Measurements from ENCODE around the gene ZDHHC24. TPM values are rescaled to one million over a fixed set of nuclear protein-coding genes. Genes with fewer than 3 reads are reported as not detected.

The ZDHHC24 gene
- total RNA-seq, 1 donor from 2014 or later, result 5.2 TPM

DNA sequence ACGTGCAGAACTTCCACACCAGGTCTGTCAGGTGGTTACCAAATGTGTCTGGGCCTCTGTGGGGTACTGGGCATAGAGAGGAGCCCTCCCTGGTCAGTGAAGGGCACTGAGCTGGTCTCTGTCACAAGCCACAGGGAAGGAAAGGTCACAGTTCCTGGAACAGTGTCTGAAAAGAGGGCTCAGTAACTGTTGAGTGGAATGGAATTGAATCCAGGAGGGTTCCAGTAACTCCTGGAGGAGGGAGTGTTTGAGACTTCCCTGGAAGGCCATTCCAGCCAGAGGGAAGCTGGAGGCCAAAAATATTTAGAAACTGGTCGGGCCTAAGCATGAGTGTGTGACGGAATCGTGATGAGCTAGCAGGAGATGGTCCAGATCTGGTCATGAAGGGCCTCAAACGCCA is 8.8 kb upstream of the ZDHHC24 start:
- no peaks in the 10 kb centered on the region for H3K36me3 ChIP-seq
- H3K9me3 ChIP-seq (replicated peaks), result no peaks in the 10 kb centered on the region
- intact Hi-C loops (cut with micrococcal nuclease), result no loop called here
- H3K4me1 ChIP-seq, result peaks cover 10% of the 10 kb centered on the region
- no peak overlapping the region for H3K4me3 ChIP-seq
- no peak for DNase-seq
- TF ChIP-seq, protein P1, sequence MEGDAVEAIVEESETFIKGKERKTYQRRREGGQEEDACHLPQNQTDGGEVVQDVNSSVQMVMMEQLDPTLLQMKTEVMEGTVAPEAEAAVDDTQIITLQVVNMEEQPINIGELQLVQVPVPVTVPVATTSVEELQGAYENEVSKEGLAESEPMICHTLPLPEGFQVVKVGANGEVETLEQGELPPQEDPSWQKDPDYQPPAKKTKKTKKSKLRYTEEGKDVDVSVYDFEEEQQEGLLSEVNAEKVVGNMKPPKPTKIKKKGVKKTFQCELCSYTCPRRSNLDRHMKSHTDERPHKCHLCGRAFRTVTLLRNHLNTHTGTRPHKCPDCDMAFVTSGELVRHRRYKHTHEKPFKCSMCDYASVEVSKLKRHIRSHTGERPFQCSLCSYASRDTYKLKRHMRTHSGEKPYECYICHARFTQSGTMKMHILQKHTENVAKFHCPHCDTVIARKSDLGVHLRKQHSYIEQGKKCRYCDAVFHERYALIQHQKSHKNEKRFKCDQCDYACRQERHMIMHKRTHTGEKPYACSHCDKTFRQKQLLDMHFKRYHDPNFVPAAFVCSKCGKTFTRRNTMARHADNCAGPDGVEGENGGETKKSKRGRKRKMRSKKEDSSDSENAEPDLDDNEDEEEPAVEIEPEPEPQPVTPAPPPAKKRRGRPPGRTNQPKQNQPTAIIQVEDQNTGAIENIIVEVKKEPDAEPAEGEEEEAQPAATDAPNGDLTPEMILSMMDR (IDR thresholded peaks at IDR 0.05; ENCODE audit: borderline replicate concordance), result no peak
- H3K27me3 ChIP-seq (ENCODE audit: low read depth), result peaks cover 46% of the 10 kb centered on the region
- H3K27ac ChIP-seq (replicated peaks), result no peak overlapping the region

DNA sequence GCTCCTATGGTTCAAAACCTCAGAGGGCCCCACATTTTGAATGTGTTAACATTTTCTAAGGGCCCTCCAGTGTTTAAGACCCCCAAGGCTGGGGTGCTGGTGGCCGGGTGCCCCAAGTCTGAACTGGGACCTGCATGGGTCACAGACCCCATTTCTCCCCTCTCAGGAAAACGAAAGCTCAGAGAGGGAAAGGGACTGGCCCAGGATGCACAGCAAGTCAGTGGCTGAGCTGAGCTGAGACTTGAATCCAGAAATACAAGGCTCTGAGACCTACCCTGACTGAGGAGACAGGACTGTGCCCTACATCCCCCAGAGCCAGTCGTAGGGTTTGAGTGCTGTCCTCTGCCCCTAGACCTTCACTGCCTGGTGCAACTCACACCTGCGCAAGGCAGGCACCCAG is 5.0 kb upstream of the ZDHHC24 start:
- TF ChIP-seq, protein P1 (IDR thresholded peaks at IDR 0.05; ENCODE audit: borderline replicate concordance), result no peak
- intact Hi-C loops (cut with micrococcal nuclease), result no loop called here
- Histone ChIP-seq H3K4me3 (no peak overlapping the region), H3K27ac (replicated peaks) (no peak overlapping the region), H3K4me1 (peaks cover 11% of the 10 kb centered on the region), H3K27me3 (ENCODE audit: low read depth) (peaks cover 15% of the 10 kb centered on the region), H3K36me3 (no peaks in the 10 kb centered on the region), H3K9me3 (replicated peaks) (no peaks in the 10 kb centered on the region)
- no peak for DNase-seq

DNA sequence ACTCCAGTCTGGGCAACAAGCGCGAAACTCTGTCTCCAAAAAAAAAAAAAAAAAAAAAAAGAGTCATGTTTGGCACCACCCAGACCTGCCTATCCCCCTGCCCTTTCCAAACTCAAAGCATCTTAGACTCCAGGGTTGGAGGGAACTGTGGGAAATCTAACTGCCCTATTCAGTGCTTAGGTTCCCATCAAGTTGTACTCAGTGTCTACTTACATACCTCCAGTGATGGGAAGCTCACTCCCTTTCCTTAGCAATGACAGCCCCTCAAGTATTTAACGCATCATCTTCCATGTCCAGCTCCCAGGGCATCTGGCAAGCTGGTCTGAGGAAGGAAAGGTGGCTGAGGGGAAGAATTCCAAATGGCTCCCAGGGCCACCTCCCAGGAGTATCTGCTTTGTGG is 3.8 kb upstream of the ZDHHC24 start:
- Histone ChIP-seq H3K27ac (replicated peaks) (no peak overlapping the region), H3K27me3 (ENCODE audit: low read depth) (peaks cover 4% of the 10 kb centered on the region), H3K4me3 (no peak overlapping the region), H3K9me3 (replicated peaks) (no peaks in the 10 kb centered on the region), H3K36me3 (no peaks in the 10 kb centered on the region), H3K4me1 (peaks cover 22% of the 10 kb centered on the region)
- intact Hi-C loops (cut with micrococcal nuclease), result no loop called here
- DNase-seq, result no peak
- TF ChIP-seq, protein P1 (IDR thresholded peaks at IDR 0.05; ENCODE audit: borderline replicate concordance), result no peak

DNA sequence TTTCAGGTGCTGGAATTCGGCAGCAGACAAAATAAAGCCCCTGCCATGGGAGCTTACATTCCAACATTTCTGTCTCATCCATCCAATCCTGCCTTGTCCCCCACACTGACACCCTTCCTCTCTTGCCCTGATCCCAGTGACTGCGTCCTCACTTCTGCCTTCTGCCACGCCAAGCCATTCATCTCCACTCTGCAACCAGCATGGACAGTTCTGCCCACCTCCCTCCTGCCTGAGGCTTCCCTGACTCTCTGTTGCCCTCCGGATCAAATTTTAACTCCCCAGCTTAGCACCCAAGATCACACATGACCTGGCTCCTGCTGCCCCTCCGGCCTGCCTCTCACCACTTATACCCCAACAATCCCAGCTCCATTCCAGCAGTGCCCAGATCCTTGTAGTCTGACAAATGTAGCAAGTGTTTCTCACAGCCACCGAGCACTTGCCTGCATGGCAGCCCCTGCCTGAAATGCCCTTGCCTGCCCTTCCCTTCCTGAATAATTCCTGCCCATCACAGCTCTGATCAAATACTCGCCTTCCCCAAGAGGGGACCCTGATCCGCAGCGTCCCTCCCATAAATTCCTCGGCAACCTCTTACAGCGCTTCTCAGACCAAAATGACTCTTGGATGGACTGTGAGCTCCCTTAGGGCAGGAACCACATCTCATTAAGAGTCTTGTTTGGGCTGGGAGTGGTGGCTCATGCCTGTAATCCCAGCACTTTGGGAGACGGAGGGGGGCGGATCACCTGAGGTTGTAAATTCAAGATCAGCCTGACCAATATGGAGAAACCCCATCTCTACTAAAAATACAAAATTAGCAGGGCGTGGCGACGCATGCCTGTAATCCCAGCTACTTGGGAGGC is 3.2 kb upstream of the ZDHHC24 start:
- no peaks in the 10 kb centered on the region for H3K9me3 ChIP-seq (replicated peaks)
- H3K4me3 ChIP-seq, result no peak overlapping the region
- H3K27me3 ChIP-seq (ENCODE audit: low read depth), result no peaks in the 10 kb centered on the region
- intact Hi-C loops (cut with micrococcal nuclease), result no loop called here
- DNase-seq, result no peak
- peaks cover 29% of the 10 kb centered on the region for H3K4me1 ChIP-seq
- no peak overlapping the region for H3K27ac ChIP-seq (replicated peaks)
- TF ChIP-seq, protein P1 (IDR thresholded peaks at IDR 0.05; ENCODE audit: borderline replicate concordance), result no peak
- H3K36me3 ChIP-seq, result no peaks in the 10 kb centered on the region

DNA sequence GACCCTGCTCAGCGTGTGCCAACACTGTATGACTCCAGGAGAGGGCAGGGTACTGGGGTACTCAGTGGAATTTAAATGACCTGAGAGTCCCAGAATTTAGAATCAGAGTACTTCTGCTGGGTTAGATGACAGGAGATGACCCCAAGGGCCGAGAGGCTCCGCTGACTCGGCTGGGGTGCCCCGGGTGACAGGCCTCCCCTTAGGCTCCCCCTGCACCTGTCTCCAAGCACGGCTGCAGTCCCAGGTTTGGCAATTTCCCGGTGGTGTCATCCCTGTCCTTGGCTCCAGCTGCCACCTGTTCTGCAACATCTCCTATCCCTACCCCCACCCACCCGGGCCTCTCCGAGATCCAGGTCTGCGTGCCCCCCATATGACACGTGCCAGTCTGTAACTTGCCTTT is 2.2 kb upstream of the ZDHHC24 start:
- no peak for DNase-seq
- intact Hi-C loops (cut with micrococcal nuclease), result no loop called here
- H3K27me3 ChIP-seq (ENCODE audit: low read depth), result no peaks in the 10 kb centered on the region
- H3K9me3 ChIP-seq (replicated peaks), result no peaks in the 10 kb centered on the region
- TF ChIP-seq, protein P1 (IDR thresholded peaks at IDR 0.05; ENCODE audit: borderline replicate concordance), result no peak
- H3K27ac ChIP-seq (replicated peaks), result no peak overlapping the region
- H3K4me1 ChIP-seq, result peaks cover 36% of the 10 kb centered on the region
- H3K36me3 ChIP-seq, result peaks cover 6% of the 10 kb centered on the region
- no peak overlapping the region for H3K4me3 ChIP-seq

Measured in left ventricle myocardium inferior (tissue), 1 donor.